WTC11 (cell line): ENCODE results near the gene MLXIPL. TPM values are rescaled to one million over a fixed set of nuclear protein-coding genes. Genes with fewer than 3 reads are reported as not detected.

Source experiments
- ATAC-seq: fragments of 200-7000 bp; cut with Tn5 transposase; 2 replicates; pipeline ENCODE4 v1.10.0; 2021; ENCODE audit warnings: mild to moderate bottlenecking, moderate library complexity
- CTCF ChIA-PET: fragments of 300-600 bp; sonication (Branson Sonifier 250); formaldehyde crosslinking; loops from one replicate; lab custom pipeline; 2021; ENCODE audit warnings: antibody characterized with exemption; lab: Charles Lee
- POLR2A ChIA-PET: fragments of 350-600 bp; sonication (Branson Sonifier 250); formaldehyde crosslinking; loops from one replicate; lab custom pipeline; 2021; ENCODE audit warnings: antibody characterized with exemption; lab: Charles Lee
- DNase-seq: peaks from one replicate; pipeline ENCODE4 v3.0.0; 2021; ENCODE audit warnings: low spot score
- H3K27ac Mint-ChIP-seq: 2 replicates; pipeline ENCODE4 v1.8.0; 2021; ENCODE audit warnings: mixed read lengths
- H3K27me3 Mint-ChIP-seq: 2 replicates; pipeline ENCODE4 v1.8.0; 2021; ENCODE audit warnings: low read depth, mild to moderate bottlenecking, moderate library complexity, mixed read lengths
- H3K36me3 Mint-ChIP-seq: 2 replicates; pipeline ENCODE4 v1.8.0; 2021; ENCODE audit warnings: mixed read lengths
- H3K4me1 Mint-ChIP-seq: 2 replicates; pipeline ENCODE4 v1.8.0; 2022; ENCODE audit warnings: mixed read lengths
- H3K4me3 Mint-ChIP-seq: 2 replicates; pipeline ENCODE4 v1.8.0; 2021; ENCODE audit warnings: mild to moderate bottlenecking, moderate library complexity, mixed read lengths
- H3K9me3 Mint-ChIP-seq: 2 replicates; pipeline ENCODE4 v1.8.0; 2021; ENCODE audit warnings: mixed read lengths
- AFF4 ChIP-seq: sonication (generic); formaldehyde crosslinking; IDR thresholded peaks from 2 replicates; pipeline ENCODE4 v1.8.1; 2023; ENCODE audit warnings: mild to moderate bottlenecking, missing genetic modification reagents, borderline replicate concordance
- ATF1 ChIP-seq: sonication (generic); formaldehyde crosslinking; IDR thresholded peaks from 2 replicates; pipeline ENCODE4 v1.8.1; 2023; ENCODE audit warnings: mild to moderate bottlenecking, moderate library complexity, missing genetic modification reagents
- ATF2 ChIP-seq: sonication (generic); formaldehyde crosslinking; IDR thresholded peaks from 2 replicates; pipeline ENCODE4 v1.8.1; 2022; ENCODE audit warnings: low read depth, missing genetic modification reagents, borderline replicate concordance
- CTCF ChIP-seq: fragments of 200-600 bp; IDR thresholded peaks from 2 replicates; pipeline ENCODE4 v1.8.0; 2022; ENCODE audit warnings: antibody characterized with exemption
- E2F5 ChIP-seq: sonication (generic); formaldehyde crosslinking; IDR thresholded peaks from 2 replicates; pipeline ENCODE4 v1.8.1; 2022; ENCODE audit warnings: mild to moderate bottlenecking, moderate library complexity, missing genetic modification reagents
- FOXJ3 ChIP-seq: sonication (generic); formaldehyde crosslinking; IDR thresholded peaks from 2 replicates; pipeline ENCODE4 v1.9.0; 2021; ENCODE audit warnings: missing genetic modification reagents, mild to moderate bottlenecking, borderline replicate concordance
- FOXK1 ChIP-seq: sonication (generic); formaldehyde crosslinking; IDR thresholded peaks from 2 replicates; pipeline ENCODE4 v1.8.0; 2022; ENCODE audit warnings: mild to moderate bottlenecking, moderate library complexity, missing genetic modification reagents
- FOXP4 ChIP-seq: sonication (generic); formaldehyde crosslinking; IDR thresholded peaks from 2 replicates; pipeline ENCODE4 v1.8.0; 2022; ENCODE audit warnings: mild to moderate bottlenecking, missing genetic modification reagents
- GABPB1 ChIP-seq: sonication (generic); formaldehyde crosslinking; IDR thresholded peaks from 2 replicates; pipeline ENCODE4 v1.8.1; 2023; ENCODE audit warnings: mild to moderate bottlenecking, missing genetic modification reagents
- HMGA2 ChIP-seq: fragments of 250-450 bp; sonication (Bioruptor Pico); IDR thresholded peaks from 2 replicates; pipeline ENCODE4 v1.4.0; 2021; ENCODE audit warnings: mild to moderate bottlenecking, moderate library complexity
- IRF1 ChIP-seq: sonication (generic); formaldehyde crosslinking; IDR thresholded peaks from 2 replicates; pipeline ENCODE4 v1.8.0; 2023; ENCODE audit warnings: missing genetic modification reagents
- IRF2 ChIP-seq: sonication (generic); formaldehyde crosslinking; IDR thresholded peaks from 2 replicates; pipeline ENCODE4 v1.8.0; 2022; ENCODE audit warnings: low read depth, missing genetic modification reagents, borderline replicate concordance
- MLX ChIP-seq: sonication (generic); formaldehyde crosslinking; IDR thresholded peaks from 2 replicates; pipeline ENCODE4 v1.8.1; 2023; ENCODE audit warnings: mild to moderate bottlenecking, missing genetic modification reagents, moderate library complexity
- MYBL2 ChIP-seq: sonication (generic); formaldehyde crosslinking; IDR thresholded peaks from 2 replicates; pipeline ENCODE4 v1.8.1; 2023; ENCODE audit warnings: mild to moderate bottlenecking, moderate library complexity, missing genetic modification reagents
- NFE2L1 ChIP-seq: sonication (generic); formaldehyde crosslinking; IDR thresholded peaks from 2 replicates; pipeline ENCODE4 v1.8.1; 2023; ENCODE audit warnings: missing genetic modification reagents
- NR1H2 ChIP-seq: sonication (generic); formaldehyde crosslinking; IDR thresholded peaks from 2 replicates; pipeline ENCODE4 v1.9.0; 2021; ENCODE audit warnings: mild to moderate bottlenecking, moderate library complexity, missing genetic modification reagents
- NR2C2 ChIP-seq: sonication (generic); formaldehyde crosslinking; IDR thresholded peaks from 2 replicates; pipeline ENCODE4 v1.8.0; 2022; ENCODE audit warnings: mild to moderate bottlenecking, missing genetic modification reagents
- NR3C1 ChIP-seq: sonication (generic); formaldehyde crosslinking; conservative IDR thresholded peaks from 2 replicates; pipeline ENCODE4 v1.8.1; 2023; ENCODE audit warnings: low read depth, mild to moderate bottlenecking, missing genetic modification reagents
- PRRX2 ChIP-seq: fragments of 250-450 bp; sonication (Bioruptor Pico); IDR thresholded peaks from 2 replicates; pipeline ENCODE4 v1.8.0; 2021; ENCODE audit warnings: mild to moderate bottlenecking
- SMAD3 ChIP-seq: sonication (generic); formaldehyde crosslinking; IDR thresholded peaks from 2 replicates; pipeline ENCODE4 v1.8.0; 2022; ENCODE audit warnings: missing genetic modification reagents, mild to moderate bottlenecking, borderline replicate concordance
- SP1 ChIP-seq: sonication (generic); formaldehyde crosslinking; conservative IDR thresholded peaks from 2 replicates; pipeline ENCODE4 v1.8.1; 2022; ENCODE audit warnings: missing genetic modification reagents
- TEAD1 ChIP-seq: sonication (generic); formaldehyde crosslinking; IDR thresholded peaks from 2 replicates; pipeline ENCODE4 v1.8.0; 2022; ENCODE audit warnings: mild to moderate bottlenecking, missing genetic modification reagents
- TEAD4 ChIP-seq: sonication (generic); formaldehyde crosslinking; IDR thresholded peaks from 2 replicates; pipeline ENCODE4 v1.8.0; 2022; ENCODE audit warnings: mild to moderate bottlenecking, missing genetic modification reagents
- ZBTB21 ChIP-seq: sonication (generic); formaldehyde crosslinking; IDR thresholded peaks from 2 replicates; pipeline ENCODE4 v1.8.1; 2023; ENCODE audit warnings: mild to moderate bottlenecking, missing genetic modification reagents, borderline replicate concordance
- ZNF263 ChIP-seq: sonication (generic); formaldehyde crosslinking; IDR thresholded peaks from 2 replicates; pipeline ENCODE4 v1.8.1; 2022; ENCODE audit warnings: low read depth, mild to moderate bottlenecking, moderate library complexity, missing genetic modification reagents
- ZNF423 ChIP-seq: fragments of 250-450 bp; sonication (Bioruptor Pico); IDR thresholded peaks from 2 replicates; pipeline ENCODE4 v2.1.2; 2022; ENCODE audit warnings: mild to moderate bottlenecking, moderate library complexity
- total RNA-seq: library from RNA; stranded (reverse); gene quantifications from 3 replicates; pipeline ENCODE4 v1.2.3, GENCODE V29; 2021

MLXIPL gene
- total RNA-seq, 1 experiment from 2014 or later: 20.4 TPM

GRCh38 chr7:73628504-73628903 is 4.2 kb upstream of the MLXIPL start:
- POLR2A ChIA-PET: no interaction called here
- Mint-ChIP-seq H3K9me3 (no peaks in the 10 kb centered on the region), H3K36me3 (no peaks in the 10 kb centered on the region), H3K27me3 (peaks cover 29% of the 10 kb centered on the region), H3K4me3 (no peak overlapping the region), H3K27ac (no peak overlapping the region), H3K4me1 (peaks cover 4% of the 10 kb centered on the region)
- DNase-seq: no peak
- CTCF ChIA-PET: interaction anchor here (0.6 to 4.7 kb wide), 16 partner anchors 9 to 176 kb away, joined by 3 to 53 read pairs (median 6); partner anchors contain the start of gene VPS37D
- ATAC-seq: no peak
- TF ChIP-seq TEAD4 (no peak), SMAD3 (CRISPR knock-in tag) (no peak), ATF1 (CRISPR knock-in tag) (no peak), PRRX2 (CRISPR knock-in tag) (no peak), NR1H2 (no peak), FOXP4 (CRISPR knock-in tag) (no peak), FOXJ3 (CRISPR knock-in tag) (no peak), IRF1 (no peak), MLX (CRISPR knock-in tag) (no peak), ZNF423 (CRISPR knock-in tag) (no peak), HMGA2 (CRISPR knock-in tag) (no peak), NFE2L1 (no peak), ATF2 (CRISPR knock-in tag) (no peak), FOXK1 (CRISPR knock-in tag) (no peak), MYBL2 (CRISPR knock-in tag) (no peak), SP1 (CRISPR knock-in tag) (no peak), IRF2 (CRISPR knock-in tag) (no peak), NR2C2 (CRISPR knock-in tag) (no peak), ZBTB21 (CRISPR knock-in tag) (no peak)

- Mint-ChIP-seq H3K9me3 (no peaks in the 10 kb centered on the region), H3K4me1 (peaks cover 7% of the 10 kb centered on the region), H3K36me3 (no peaks in the 10 kb centered on the region), H3K27ac (no peak overlapping the region), H3K4me3 (no peak overlapping the region), H3K27me3 (peaks cover 35% of the 10 kb centered on the region)
- DNase-seq (no peak), ATAC-seq (0 out of 2 replicates have a peak, but pooled peaks have one; percentile 4)
- ChIA-PET POLR2A (interaction anchor here (0.5 to 0.7 kb wide), 4 partner anchors 29 to 121 kb away, joined by 3 to 4 read pairs (median 3); partner anchors contain the start of gene ABHD11), CTCF (interaction anchor here (0.5 to 4.7 kb wide), 12 partner anchors 10 to 213 kb away, joined by 3 to 53 read pairs (median 4); no protein-coding TSS in a partner anchor)
- TF ChIP-seq AFF4 (CRISPR knock-in tag): no peak
- no peak for TF ChIP-seq GABPB1
- TF ChIP-seq E2F5 (CRISPR knock-in tag): no peak
- TF ChIP-seq NR3C1: no peak
- TF ChIP-seq TEAD1: no peak
- no peak for TF ChIP-seq ZNF263 (CRISPR knock-in tag)
- no peak for TF ChIP-seq CTCF
Measured at GRCh38 chr7:73626814-73627213, 2.5 kb upstream of the MLXIPL start.
